ENCODE data around the gene MARS1. TPM values are rescaled to one million over a fixed set of nuclear protein-coding genes. Genes with fewer than 3 reads are reported as not detected.
A peak's percentile ranks its signal among the peaks of the same experiment; 100 is the strongest.

Gene MARS1
- total and polyA plus RNA-seq, 3 experiments from 2014 or later = 89.8 to 398 (median 386) TPM

GRCh38 chr12:57454213-57454565, 33.7 kb upstream of the MARS1 start:
- ChIA-PET CTCF (interaction anchor here (1.2 to 2.6 kb wide), 4 partner anchors 10 to 190 kb away, joined by 3 to 15 read pairs (median 5); no protein-coding TSS in a partner anchor), POLR2A (no interaction called here)
- H3K27ac Mint-ChIP-seq = no peak overlapping the region

GRCh38 chr12:57454566-57455373, 33.1 kb upstream of the MARS1 start, which contains the start of gene INHBE:
Gene INHBE, plus strand, starts transcription at chr12:57455307. Its CDS starts 230 bp downstream, at chr12:57455537.
- peak within 1 kb of the TSS in 3 of 8 donors; percentile 68 to 84 (median 72) for H3K27ac Mint-ChIP-seq
- POLR2A ChIA-PET = interaction anchor here (0.5 kb wide), 1 partner anchor 34 kb away, joined by 3 read pairs; no protein-coding TSS in a partner anchor
- no peak for DNase-seq

More at GRCh38 chr12:57454213-57454565, 33.7 kb upstream of the MARS1 start:
- peaks cover 3% of the 10 kb centered on the region in 2 donors for H3K27me3 Mint-ChIP-seq
- Histone ChIP-seq H3K36me3 (ENCODE audit: insufficient read depth, low read length) (no peaks in the 10 kb centered on the region), H3K27me3 (ENCODE audit: insufficient read depth, low read length, poor library complexity, severe bottlenecking) (no peaks in the 10 kb centered on the region), H3K9me3 (ENCODE audit: low read length) (no peaks in the 10 kb centered on the region), H3K4me1 (ENCODE audit: insufficient read depth, low read length) (peaks cover 7% of the 10 kb centered on the region), H3K27ac (ENCODE audit: low read depth, low read length) (peak overlapping the region; percentile 51), H3K4me3 (ENCODE audit: low read length) (no peak overlapping the region)
- no peak for DNase-seq
- peaks cover 0 to 2% (median 0%) of the 10 kb centered on the region in 3 donors for H3K36me3 Mint-ChIP-seq
- H3K4me1 Mint-ChIP-seq = peaks cover 11 to 14% (median 12%) of the 10 kb centered on the region in 3 donors
- H3K4me3 Mint-ChIP-seq = no peak overlapping the region
- H3K9me3 Mint-ChIP-seq = no peaks in the 10 kb centered on the region

GRCh38 chr12:57455374-57456144, 32.3 kb upstream of the MARS1 start:
- POLR2A ChIA-PET = interaction anchor here (0.5 kb wide), 1 partner anchor 33 kb away, joined by 3 read pairs; no protein-coding TSS in a partner anchor

More at GRCh38 chr12:57454566-57455373, 33.1 kb upstream of the MARS1 start, which contains the start of gene INHBE:
- H3K9me3 Mint-ChIP-seq = no peaks in the 10 kb centered on the region
- peaks cover 14 to 20% (median 15%) of the 10 kb centered on the region in 3 donors for H3K4me1 Mint-ChIP-seq
- Histone ChIP-seq H3K4me3 (ENCODE audit: low read length) (no peak within 1 kb of the TSS), H3K9me3 (ENCODE audit: low read length) (no peaks in the 10 kb centered on the region), H3K36me3 (ENCODE audit: insufficient read depth, low read length) (no peaks in the 10 kb centered on the region), H3K27ac (ENCODE audit: low read depth, low read length) (peak within 1 kb of the TSS; percentile 51), H3K4me1 (ENCODE audit: insufficient read depth, low read length) (peaks cover 7% of the 10 kb centered on the region), H3K27me3 (ENCODE audit: insufficient read depth, low read length, poor library complexity, severe bottlenecking) (no peaks in the 10 kb centered on the region)
- H3K36me3 Mint-ChIP-seq = peaks cover 0 to 5% (median 0%) of the 10 kb centered on the region in 3 donors
- CTCF ChIA-PET = interaction anchor here (0.8 to 2.6 kb wide), 13 partner anchors 9 to 241 kb away, joined by 3 to 15 read pairs (median 4); no protein-coding TSS in a partner anchor
- H3K4me3 Mint-ChIP-seq = peak within 1 kb of the TSS in 5 of 7 donors; percentile 52 to 71 (median 64)
- peaks cover 3 to 4% of the 10 kb centered on the region in 2 donors for H3K27me3 Mint-ChIP-seq

GRCh38 chr12:57456145-57456700, 31.6 kb upstream of the MARS1 start:
- Histone ChIP-seq H3K9me3 (ENCODE audit: low read length) (no peaks in the 10 kb centered on the region), H3K36me3 (ENCODE audit: insufficient read depth, low read length) (no peaks in the 10 kb centered on the region), H3K4me1 (ENCODE audit: insufficient read depth, low read length) (peaks cover 19% of the 10 kb centered on the region), H3K27ac (ENCODE audit: low read depth, low read length) (no peak overlapping the region), H3K27me3 (ENCODE audit: insufficient read depth, low read length, poor library complexity, severe bottlenecking) (peaks cover 6% of the 10 kb centered on the region), H3K4me3 (ENCODE audit: low read length) (no peak overlapping the region)
- Mint-ChIP-seq H3K4me3 (peak overlapping the region in 5 of 7 donors; percentile 52 to 71 (median 64)), H3K4me1 (peaks cover 21 to 31% (median 26%) of the 10 kb centered on the region in 3 donors), H3K9me3 (no peaks in the 10 kb centered on the region), H3K36me3 (peaks cover 0 to 5% (median 0%) of the 10 kb centered on the region in 3 donors), H3K27ac (peak overlapping the region in 2 of 8 donors; percentile 72 to 84), H3K27me3 (peaks cover 3 to 9% of the 10 kb centered on the region in 2 donors)
- peak in 2 of 5 donors; percentile 33 to 59 for DNase-seq
- POLR2A ChIA-PET = no interaction called here
- CTCF ChIA-PET = interaction anchor here (1.0 to 2.3 kb wide), 15 partner anchors 8 to 243 kb away, joined by 3 to 9 read pairs (median 3); partner anchors contain the start of gene ARHGAP9

More at GRCh38 chr12:57455374-57456144, 32.3 kb upstream of the MARS1 start:
- H3K4me1 ChIP-seq (ENCODE audit: insufficient read depth, low read length) = peaks cover 12% of the 10 kb centered on the region
- H3K27ac ChIP-seq (ENCODE audit: low read depth, low read length) = peak overlapping the region; percentile 31
- H3K27ac Mint-ChIP-seq = peak overlapping the region in 3 of 8 donors; percentile 68 to 84 (median 72)
- peak overlapping the region in 4 of 7 donors; percentile 52 to 71 (median 65) for H3K4me3 Mint-ChIP-seq
- DNase-seq = no peak
- no peaks in the 10 kb centered on the region for H3K9me3 ChIP-seq (ENCODE audit: low read length)
- H3K27me3 ChIP-seq (ENCODE audit: insufficient read depth, low read length, poor library complexity, severe bottlenecking) = no peaks in the 10 kb centered on the region
- CTCF ChIA-PET = interaction anchor here (0.8 to 2.3 kb wide), 17 partner anchors 8 to 242 kb away, joined by 3 to 9 read pairs (median 3); partner anchors contain the start of gene ARHGAP9
- H3K36me3 ChIP-seq (ENCODE audit: insufficient read depth, low read length) = no peaks in the 10 kb centered on the region
- H3K9me3 Mint-ChIP-seq = no peaks in the 10 kb centered on the region
- H3K27me3 Mint-ChIP-seq = peaks cover 3 to 9% of the 10 kb centered on the region in 2 donors
- no peak overlapping the region for H3K4me3 ChIP-seq (ENCODE audit: low read length)
- H3K4me1 Mint-ChIP-seq = peaks cover 19 to 26% (median 20%) of the 10 kb centered on the region in 3 donors
- peaks cover 0 to 5% (median 0%) of the 10 kb centered on the region in 3 donors for H3K36me3 Mint-ChIP-seq

- Histone ChIP-seq H3K36me3 (ENCODE audit: insufficient read depth, low read length) (no peaks in the 10 kb centered on the region), H3K4me1 (ENCODE audit: insufficient read depth, low read length) (peaks cover 24% of the 10 kb centered on the region), H3K27ac (ENCODE audit: low read depth, low read length) (no peak overlapping the region), H3K9me3 (ENCODE audit: low read length) (no peaks in the 10 kb centered on the region), H3K27me3 (ENCODE audit: insufficient read depth, low read length, poor library complexity, severe bottlenecking) (peaks cover 7% of the 10 kb centered on the region), H3K4me3 (ENCODE audit: low read length) (no peak overlapping the region)
- Mint-ChIP-seq H3K27me3 (peaks cover 3 to 13% of the 10 kb centered on the region in 2 donors), H3K4me3 (peak overlapping the region in 1 of 7 donors; percentile 58), H3K4me1 (peaks cover 26 to 38% (median 33%) of the 10 kb centered on the region in 3 donors), H3K36me3 (peaks cover 0 to 7% (median 0%) of the 10 kb centered on the region in 3 donors), H3K27ac (peak overlapping the region in 2 of 8 donors; percentile 33 to 62), H3K9me3 (no peaks in the 10 kb centered on the region)
- ChIA-PET POLR2A (no interaction called here), CTCF (interaction anchor here (1.1 to 7.3 kb wide), 6 partner anchors 9 to 243 kb away, joined by 3 to 167 read pairs (median 8); partner anchors contain the start of gene ARHGAP9)
- no peak for DNase-seq
Observed at GRCh38 chr12:57456737-57457490, 31.0 kb upstream of the MARS1 start.

GRCh38 chr12:57458665-57459054, 29.2 kb upstream of the MARS1 start:
- Histone ChIP-seq H3K4me3 (ENCODE audit: low read length) (peak overlapping the region; percentile 92), H3K9me3 (ENCODE audit: low read length) (no peaks in the 10 kb centered on the region), H3K27ac (ENCODE audit: low read depth, low read length) (peak overlapping the region; percentile 63), H3K4me1 (ENCODE audit: insufficient read depth, low read length) (peaks cover 33% of the 10 kb centered on the region), H3K36me3 (ENCODE audit: insufficient read depth, low read length) (no peaks in the 10 kb centered on the region), H3K27me3 (ENCODE audit: insufficient read depth, low read length, poor library complexity, severe bottlenecking) (peaks cover 7% of the 10 kb centered on the region)
- Mint-ChIP-seq H3K27ac (peak overlapping the region; percentile 91 to 98 (median 97)), H3K4me3 (peak overlapping the region; percentile 93 to 98 (median 97)), H3K36me3 (peaks cover 0 to 9% (median 0%) of the 10 kb centered on the region in 3 donors), H3K4me1 (peaks cover 33 to 47% (median 41%) of the 10 kb centered on the region in 3 donors), H3K27me3 (peaks cover 6 to 20% of the 10 kb centered on the region in 2 donors), H3K9me3 (no peaks in the 10 kb centered on the region)
- CTCF ChIA-PET = interaction anchor here (0.6 to 7.3 kb wide), 49 partner anchors 10 to 283 kb away, joined by 3 to 167 read pairs (median 3); partner anchors contain the start of genes ARHGAP9, B4GALNT1, DCTN2 and DDIT3
- no peak for DNase-seq
- POLR2A ChIA-PET = interaction anchor here (1.0 to 2.1 kb wide), 4 partner anchors 18 to 162 kb away, joined by 4 to 7 read pairs (median 6); partner anchors contain the start of genes ARHGAP9 and R3HDM2

Data from CD8-positive, alpha-beta memory T cell (primary cell).